Upper lobe of left lung (tissue), 6 donors: ENCODE results near the gene NPBWR2. TPM values are rescaled to one million over a fixed set of nuclear protein-coding genes. Genes with fewer than 3 reads are reported as not detected.

ENCODE experiments used
- ATAC-seq, 2 donors: fragments of 200-7000 bp; cut with Tn5 transposase; one replicate each; pipeline ENCODE4 v1.9.1; 2022; ENCODE audit warnings: mild to moderate bottlenecking in 2 of 2, moderate library complexity in 2 of 2; ENCODE audit not compliant: low FRiP score in 2 of 2
- DNase-seq, 2 donors: peaks; one replicate each; pipeline ENCODE4 v3.0.0-alpha.2; 2019 to 2020
- H3K27ac ChIP-seq, 4 donors: fragments of 200-600 bp; sonication (generic); one replicate each; pipeline ENCODE4 v1.5.1; 2016 to 2019
- H3K27me3 ChIP-seq, 4 donors: fragments of 200-600 bp; sonication (generic); one replicate each; pipeline ENCODE4 v1.5.1; 2017 to 2019
- H3K36me3 ChIP-seq, 4 donors: fragments of 200-600 bp; sonication (generic); one replicate each; pipeline ENCODE4 v1.5.1; 2016 to 2019
- H3K4me1 ChIP-seq, 4 donors: fragments of 200-600 bp; sonication (generic); one replicate each; pipeline ENCODE4 v1.5.1; 2018 to 2019
- H3K4me3 ChIP-seq, 4 donors: fragments of 200-600 bp; sonication (generic); one replicate each; pipeline ENCODE4 v1.5.1; 2017 to 2019; ENCODE audit warnings: mild to moderate bottlenecking in 2 of 4, moderate library complexity in 1 of 4
- H3K9me3 ChIP-seq, 4 donors: fragments of 200-600 bp; sonication (generic); one replicate each; pipeline ENCODE4 v1.5.1; 2018 to 2019
- CTCF ChIP-seq, 6 experiments: fragments of 450-650 bp in 4 of 6; fragments of 200-600 bp in 2 of 6; sonication (generic) in 2 of 6; IDR thresholded peaks; one replicate each; pipeline ENCODE4 v1.5.1; 2016 to 2019; ENCODE audit warnings: antibody characterized with exemption in 6 of 6
- EP300 ChIP-seq, 4 donors: sonication (generic); formaldehyde crosslinking; IDR thresholded peaks; one replicate each; pipeline ENCODE4 v1.5.1; 2017; ENCODE audit warnings: antibody characterized with exemption in 4 of 4, control low read depth in 2 of 4
- POLR2A ChIP-seq, 4 donors: fragments of 450-650 bp; IDR thresholded peaks; one replicate each; pipeline ENCODE4 v1.5.1; 2016 to 2017; ENCODE audit warnings: antibody characterized with exemption in 4 of 4, mild to moderate bottlenecking in 2 of 4
- POLR2AphosphoS5 ChIP-seq, 2 donors: sonication (generic); formaldehyde crosslinking; IDR thresholded peaks; one replicate each; pipeline ENCODE4 v1.5.1; 2017; ENCODE audit warnings: antibody characterized with exemption in 2 of 2
- WGBS, 2 donors: methylation state at CpG; one replicate each; pipeline ENCODE4 v1.1.5; 2017 to 2018; 5-methylcytosine and 5-hydroxymethylcytosine counted together
- total RNA-seq, 6 donors: library from RNA; depleted of rRNA in 4 of 6; stranded (reverse); fragments of >200 nt in 4 of 6; gene quantifications; one replicate each; pipeline versions ENCODE4 v1.1.0 to v1.2.1, GENCODE V29; 2016 to 2021
- donor health status: DM: no; HTN: no; CAD: no; lungs with moderate emphysema.
- donor health status: DM: no; HTN: yes; CAD: no; lungs with severe emphysema.

Gene NPBWR2
- total RNA-seq, 6 donors from 2014 or later = not detected

- ATAC-seq = no peak
- no peak for TF ChIP-seq POLR2AphosphoS5 (IDR thresholded peaks at IDR 0.05)
- TF ChIP-seq POLR2A (IDR thresholded peaks at IDR 0.05) = no peak
- no peak for TF ChIP-seq EP300 (IDR thresholded peaks at IDR 0.05)
- no peak for TF ChIP-seq CTCF (IDR thresholded peaks at IDR 0.05)
- Histone ChIP-seq H3K36me3 (no peaks in the 10 kb centered on the region), H3K9me3 (no peaks in the 10 kb centered on the region), H3K27ac (peak overlapping the region; percentile 74 to 86 (median 85)), H3K4me1 (peaks cover 33 to 50% (median 38%) of the 10 kb centered on the region in 4 donors), H3K27me3 (no peaks in the 10 kb centered on the region), H3K4me3 (peak overlapping the region in 3 of 4 donors; percentile 78 to 95 (median 83))
- WGBS, 2 donors = 60 to 69% methylated on average over 3 to 5 of the region's 5 CpGs
- no peak for DNase-seq
Measured at GRCh38 chr20:64062276-64062595, 45.1 kb downstream of the NPBWR2 start.

- peak overlapping the region in 1 of 4 donors; percentile 19 for H3K27ac ChIP-seq
- no peaks in the 10 kb centered on the region for H3K36me3 ChIP-seq
- TF ChIP-seq POLR2AphosphoS5 (IDR thresholded peaks at IDR 0.05) (no peak), CTCF (IDR thresholded peaks at IDR 0.05) (no peak), POLR2A (IDR thresholded peaks at IDR 0.05) (no peak), EP300 (IDR thresholded peaks at IDR 0.05) (no peak)
- 71 to 80% methylated on average over 9 to 12 of the region's 12 CpGs for WGBS, 2 donors
- no peaks in the 10 kb centered on the region for H3K9me3 ChIP-seq
- H3K27me3 ChIP-seq = no peaks in the 10 kb centered on the region
- no peak overlapping the region for H3K4me3 ChIP-seq
- no peak for ATAC-seq
- DNase-seq = no peak
- H3K4me1 ChIP-seq = peaks cover 34 to 57% (median 47%) of the 10 kb centered on the region in 4 donors
Measured at GRCh38 chr20:64058536-64058935, 48.8 kb downstream of the NPBWR2 start.

- peak overlapping the region; percentile 85 to 93 (median 90) for H3K27ac ChIP-seq
- DNase-seq (peak; percentile 74 to 81), ATAC-seq (peak; percentile 63 to 77)
- H3K36me3 ChIP-seq = no peaks in the 10 kb centered on the region
- peak overlapping the region in 3 of 4 donors; percentile 6 to 34 (median 23) for H3K4me3 ChIP-seq
- TF ChIP-seq POLR2AphosphoS5 (IDR thresholded peaks at IDR 0.05) (no peak), EP300 (IDR thresholded peaks at IDR 0.05) (no peak), CTCF (IDR thresholded peaks at IDR 0.05) (peak; percentile 82 to 90 (median 86)), POLR2A (IDR thresholded peaks at IDR 0.05) (no peak)
- H3K4me1 ChIP-seq = peaks cover 39 to 59% (median 51%) of the 10 kb centered on the region in 4 donors
- H3K27me3 ChIP-seq = no peaks in the 10 kb centered on the region
- 42 to 47% methylated on average over 15 to 28 of the region's 33 CpGs for WGBS, 2 donors
- H3K9me3 ChIP-seq = no peaks in the 10 kb centered on the region
Measured at GRCh38 chr20:64057628-64058498, 49.5 kb downstream of the NPBWR2 start.

- DNase-seq (no peak), ATAC-seq (no peak)
- TF ChIP-seq CTCF (IDR thresholded peaks at IDR 0.05) = no peak
- TF ChIP-seq POLR2A (IDR thresholded peaks at IDR 0.05) = no peak
- TF ChIP-seq EP300 (IDR thresholded peaks at IDR 0.05) = no peak
- no peaks in the 10 kb centered on the region for H3K36me3 ChIP-seq
- peaks cover 36 to 61% (median 49%) of the 10 kb centered on the region in 4 donors for H3K4me1 ChIP-seq
- peak overlapping the region in 3 of 4 donors; percentile 6 to 34 (median 23) for H3K4me3 ChIP-seq
- no peaks in the 10 kb centered on the region for H3K27me3 ChIP-seq
- no peaks in the 10 kb centered on the region for H3K9me3 ChIP-seq
- 55 to 61% methylated on average over 21 to 35 of the region's 39 CpGs for WGBS, 2 donors
- H3K27ac ChIP-seq = peak overlapping the region; percentile 85 to 93 (median 90)
Measured at GRCh38 chr20:64056889-64057627, 50.3 kb downstream of the NPBWR2 start.
